RCC 7860 (cell line): ENCODE results near the gene LLGL2.
A peak's percentile ranks its signal among the peaks of the same experiment; 100 is the strongest.

Experiments used
- DNase-seq: peaks from one replicate; pipeline ENCODE4 v3.0.0-alpha.2; 2015; ENCODE audit warnings: low spot score
- FAIRE-seq: peaks from 2 replicates; lab custom pipeline; 2012; peaks lifted over from hg19 to GRCh38; lab: Jason Lieb, UNC

The LLGL2 gene

DNA sequence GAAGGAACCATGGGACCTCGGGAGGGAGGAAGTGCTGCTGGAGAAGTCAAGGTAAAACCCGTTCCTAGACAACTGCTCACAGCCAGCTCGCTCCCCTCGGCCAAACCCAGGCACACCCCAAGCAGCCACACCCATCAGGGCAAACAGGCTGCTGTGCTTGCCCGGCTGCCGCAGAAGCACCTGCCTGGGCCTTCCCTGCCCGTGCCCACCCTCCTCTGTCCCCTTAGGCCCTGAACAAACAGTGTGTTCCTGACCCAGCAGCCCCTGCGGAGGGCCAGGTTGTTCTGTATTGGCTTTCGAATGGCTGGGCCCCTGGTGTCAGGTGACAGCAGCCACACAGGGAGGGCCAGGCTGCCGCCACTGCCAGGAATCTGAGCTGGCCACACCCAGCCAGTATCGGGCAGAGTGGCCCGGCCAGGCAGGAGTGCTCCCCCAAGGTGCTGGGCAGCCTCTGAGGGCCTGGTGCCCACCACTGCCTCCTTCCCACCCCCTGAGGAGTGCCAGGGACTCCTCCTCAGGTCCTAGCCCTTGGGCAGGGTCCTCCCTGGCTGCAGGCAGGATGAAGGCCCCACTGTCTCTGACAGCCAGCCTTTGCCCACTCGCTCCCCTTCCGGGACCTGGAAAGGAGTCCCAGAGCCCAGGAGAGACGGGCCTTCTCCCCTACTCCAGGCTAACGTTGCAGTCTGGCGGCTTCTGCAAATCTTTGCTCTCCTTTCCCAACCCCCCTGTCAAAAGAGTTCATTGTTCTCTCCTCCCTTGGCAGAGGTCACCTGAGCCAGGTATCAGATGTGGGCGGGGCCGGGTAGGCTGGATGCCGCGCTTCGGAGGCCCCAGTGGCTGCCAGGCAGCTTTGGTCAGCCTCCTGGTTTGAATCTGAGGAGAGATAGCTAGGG lies 24.0 kb downstream of the LLGL2 start:
- FAIRE-seq (no peak), DNase-seq (no peak)

GRCh38 chr17:75550139-75550465 lies 24.6 kb downstream of the LLGL2 start:
- FAIRE-seq (no peak), DNase-seq (no peak)

GRCh38 chr17:75551266-75551665 lies 25.8 kb downstream of the LLGL2 start:
- FAIRE-seq (no peak), DNase-seq (peak; percentile 24)

DNA sequence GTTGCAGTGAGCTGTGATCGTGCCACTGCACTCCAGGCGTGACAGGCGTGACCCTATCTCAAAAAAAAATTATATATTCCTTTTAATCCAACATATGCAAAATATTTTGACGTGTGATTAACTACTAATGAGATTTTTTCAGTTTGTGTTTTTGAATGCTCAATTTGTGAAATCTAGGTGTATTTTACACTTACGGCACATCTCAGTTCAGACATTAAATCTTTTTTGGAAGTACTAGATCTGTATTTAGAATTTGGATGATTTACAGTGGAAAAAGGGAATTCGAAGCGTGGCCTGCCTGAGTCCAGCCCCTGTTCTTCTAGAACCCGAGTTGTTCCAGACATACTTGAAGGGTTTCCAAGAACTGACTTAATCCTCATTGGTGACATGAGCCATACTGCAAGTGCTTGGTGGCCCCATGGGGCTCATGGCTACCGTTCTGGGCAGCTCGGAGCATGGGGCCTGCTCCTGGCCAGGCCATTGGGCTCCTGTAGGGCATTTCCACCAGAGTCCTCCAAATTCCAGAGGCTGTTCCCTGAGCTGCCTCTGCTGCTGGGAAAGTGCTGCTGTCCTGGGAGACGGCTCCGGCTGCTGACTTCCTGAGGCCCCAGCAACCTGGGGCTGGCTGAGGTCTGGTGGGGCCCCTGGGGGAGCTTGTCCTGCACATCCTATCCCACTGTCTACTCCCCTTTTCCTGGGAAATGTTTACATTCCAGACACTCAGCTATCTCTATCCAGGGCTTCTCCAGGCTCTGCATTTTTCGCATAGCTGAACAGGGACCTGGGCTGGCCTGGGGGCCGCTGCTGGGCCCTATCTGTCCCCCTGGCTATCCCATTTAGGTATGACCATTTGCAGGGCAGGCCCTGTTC lies 27.2 kb downstream of the LLGL2 start:
- FAIRE-seq (no peak), DNase-seq (peak; percentile 11)

DNA sequence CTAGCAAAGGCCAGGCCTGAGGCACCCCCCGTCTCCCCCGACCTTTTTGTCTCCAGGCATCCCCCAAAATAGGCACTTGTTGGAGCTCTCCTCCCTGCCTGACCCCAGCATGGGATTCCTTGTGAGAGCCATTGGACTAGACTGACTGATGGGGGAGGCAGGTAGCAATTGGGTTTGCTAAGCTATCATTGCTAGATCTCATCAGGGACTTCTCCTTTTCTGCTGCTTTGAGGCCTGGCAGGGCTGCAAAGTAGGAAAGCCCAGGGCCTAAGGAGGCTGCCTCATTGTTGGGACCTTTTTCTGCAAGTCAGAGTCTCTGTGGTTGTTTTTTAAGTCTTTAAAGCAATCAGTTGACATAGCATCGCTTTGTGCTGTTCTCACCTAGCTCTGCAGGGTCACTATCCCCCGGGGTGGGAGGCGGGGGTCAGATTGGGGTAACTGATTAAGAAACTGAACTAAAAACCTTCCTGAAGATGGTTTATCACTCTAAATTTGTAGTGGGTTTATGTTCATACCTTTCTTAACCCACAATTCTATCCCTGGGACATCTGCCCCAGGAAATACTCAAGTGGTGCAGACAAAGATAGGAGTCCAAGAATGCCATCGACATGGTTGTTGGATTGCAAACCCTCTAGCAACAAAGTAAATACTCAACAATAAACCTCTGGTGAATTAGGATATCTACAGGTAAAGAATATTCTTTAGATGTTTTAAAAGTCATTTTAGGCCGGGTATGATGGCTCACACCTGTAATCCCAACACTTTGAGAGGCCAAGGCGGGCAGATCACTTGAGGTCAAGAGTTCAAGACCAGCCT lies 28.0 kb downstream of the LLGL2 start:
- no peak for FAIRE-seq

GRCh38 chr17:75555679-75556153 lies 30.2 kb downstream of the LLGL2 start:
- FAIRE-seq = no peak
- no peak for DNase-seq

More for the DNA sequence above, 28.0 kb downstream of the LLGL2 start:
- DNase-seq = no peak

DNA sequence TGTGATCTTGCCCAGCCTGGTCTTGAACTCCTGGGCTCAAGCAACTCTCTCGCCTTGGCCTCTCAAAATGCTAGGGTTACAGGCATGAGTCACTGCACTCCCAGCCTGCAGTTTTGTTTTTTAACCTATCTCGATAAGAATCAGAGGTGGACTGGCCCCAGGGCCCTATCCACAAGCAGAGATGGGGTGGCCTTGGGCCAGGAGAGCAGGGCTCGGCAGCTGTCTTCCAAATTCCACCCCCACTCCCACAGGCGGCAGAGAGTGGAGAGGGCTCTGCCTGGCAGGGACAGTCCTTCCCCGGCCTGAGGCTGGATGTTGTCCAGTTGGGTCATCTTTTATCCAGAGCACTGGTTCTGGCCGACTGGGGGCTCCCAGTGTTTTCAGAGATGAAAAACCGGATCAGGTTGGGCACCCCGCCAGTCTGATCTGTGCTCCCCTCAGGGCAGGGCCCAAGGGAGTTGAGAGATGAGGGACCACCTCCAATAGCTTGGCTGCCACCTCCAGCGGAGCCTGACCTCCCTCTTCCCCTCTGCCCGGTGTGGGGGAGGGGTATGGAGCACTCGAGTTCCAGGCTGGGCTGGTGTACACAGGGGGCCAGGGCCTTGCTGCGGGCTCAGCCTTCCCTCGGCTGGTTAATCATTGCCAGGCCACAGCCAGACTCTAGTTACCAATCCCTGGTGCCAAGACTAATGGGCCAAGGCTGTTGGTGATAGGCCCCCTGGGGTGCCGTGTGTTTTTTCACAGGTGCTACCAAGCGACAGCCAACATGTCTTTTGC lies 31.8 kb downstream of the LLGL2 start:
- FAIRE-seq (peak; percentile 94), DNase-seq (peak; percentile 97)

DNA sequence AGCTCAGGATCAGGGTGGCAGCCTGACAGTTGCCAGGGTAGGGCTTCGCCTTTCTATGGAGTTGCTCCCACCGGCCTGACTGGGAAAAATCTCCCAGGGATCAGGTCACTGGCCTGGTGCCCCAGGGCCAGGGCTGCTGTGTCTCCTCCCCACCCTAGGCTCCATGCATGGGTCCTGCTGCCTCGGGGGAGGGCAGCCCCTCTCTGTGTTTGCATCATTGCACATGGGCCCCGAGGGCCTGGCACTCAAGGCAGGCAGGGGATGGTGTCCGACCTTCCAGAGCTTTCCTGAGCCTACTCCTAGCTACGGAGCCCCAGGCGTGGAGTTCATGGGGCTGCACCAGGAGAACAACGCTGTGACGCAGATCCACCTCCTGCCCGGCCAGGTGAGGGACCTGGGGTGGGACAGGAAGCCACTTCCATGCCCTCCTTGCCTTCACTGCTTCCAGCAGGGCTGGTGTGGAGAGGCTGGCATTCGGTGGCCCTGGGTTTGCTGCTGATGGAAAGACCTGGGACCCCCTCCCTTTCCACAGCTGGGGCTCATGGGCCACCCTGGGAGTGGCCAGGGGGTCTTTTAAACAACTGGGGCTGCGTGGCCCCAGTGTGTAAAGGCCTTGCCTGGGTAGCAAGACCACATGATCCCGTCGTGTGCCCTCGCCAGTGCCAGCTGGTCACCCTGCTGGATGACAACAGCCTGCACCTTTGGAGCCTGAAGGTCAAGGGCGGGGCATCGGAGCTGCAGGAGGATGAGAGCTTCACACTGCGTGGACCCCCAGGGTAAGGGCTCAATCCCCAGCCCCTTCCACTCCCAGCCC lies 32.6 kb downstream of the LLGL2 start:
- DNase-seq (no peak), FAIRE-seq (no peak)

DNA sequence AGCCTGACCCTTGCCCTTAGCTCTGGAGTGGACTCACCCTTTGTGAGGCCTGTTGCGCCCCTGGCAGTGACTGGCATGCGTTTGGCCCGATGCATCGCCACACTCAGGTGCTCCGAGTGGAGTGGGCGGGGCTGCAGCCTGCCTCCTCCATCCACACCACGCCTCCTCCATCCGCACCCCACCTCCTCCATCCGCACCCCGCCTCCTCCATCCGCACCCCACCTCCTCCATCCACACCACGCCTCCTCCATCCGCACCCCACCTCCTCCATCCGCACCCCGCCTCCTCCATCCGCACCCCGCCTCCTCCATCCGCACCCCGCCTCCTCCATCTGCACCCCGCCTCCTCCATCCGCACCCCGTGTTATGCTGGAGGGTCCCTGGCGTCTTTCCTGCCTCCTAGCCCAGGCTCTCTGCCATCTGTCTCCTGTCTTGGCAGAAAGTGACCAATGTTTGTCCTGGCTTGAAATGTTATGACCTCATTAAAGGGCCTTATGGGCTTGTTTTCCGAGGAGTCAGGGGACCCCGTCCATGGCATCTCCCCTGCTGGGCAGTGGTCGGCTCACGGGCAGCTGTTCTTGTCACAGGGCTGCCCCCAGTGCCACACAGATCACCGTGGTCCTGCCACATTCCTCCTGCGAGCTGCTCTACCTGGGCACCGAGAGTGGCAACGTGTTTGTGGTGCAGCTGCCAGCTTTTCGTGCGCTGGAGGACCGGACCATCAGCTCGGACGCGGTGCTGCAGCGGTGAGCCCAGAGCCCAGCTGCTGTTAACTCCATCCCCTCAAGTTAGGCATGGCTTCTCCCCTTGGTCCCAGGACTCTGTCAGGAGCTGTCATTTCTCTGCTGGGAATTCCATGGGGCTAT lies 33.4 kb downstream of the LLGL2 start:
- no peak for FAIRE-seq
- no peak for DNase-seq

DNA sequence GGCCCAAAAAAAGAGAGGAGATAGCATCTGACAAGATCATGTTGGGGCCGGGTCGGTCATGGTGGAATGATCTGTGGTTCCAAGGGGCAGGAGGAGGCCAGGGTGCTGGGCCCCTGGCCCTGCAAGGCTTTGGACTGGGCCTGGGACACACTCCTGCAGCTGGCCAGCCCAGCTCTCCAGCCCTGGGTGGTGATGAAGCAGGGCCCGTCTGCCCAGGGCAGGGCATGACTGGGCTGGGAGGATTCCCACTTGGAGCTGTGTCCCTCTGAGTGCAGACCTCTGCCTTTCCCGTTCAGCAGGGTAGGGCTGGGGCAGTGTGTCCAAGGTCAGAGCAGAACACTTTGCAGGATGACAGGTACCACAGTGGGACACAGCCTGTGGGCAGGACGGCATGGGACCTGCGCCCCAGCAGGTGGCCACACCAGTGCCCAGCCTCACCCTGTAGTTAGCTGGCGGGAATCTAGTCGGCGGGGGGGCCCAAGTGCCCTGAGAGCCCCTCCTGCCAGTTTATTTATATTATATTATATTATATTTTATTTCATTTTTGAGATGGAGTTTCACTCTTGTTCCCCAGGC lies 34.5 kb downstream of the LLGL2 start:
- DNase-seq = no peak
- no peak for FAIRE-seq

- DNase-seq = peak; percentile 52
- FAIRE-seq = peak; percentile 86
Measured at GRCh38 chr17:75561927-75562603, 36.6 kb downstream of the LLGL2 start.

DNA sequence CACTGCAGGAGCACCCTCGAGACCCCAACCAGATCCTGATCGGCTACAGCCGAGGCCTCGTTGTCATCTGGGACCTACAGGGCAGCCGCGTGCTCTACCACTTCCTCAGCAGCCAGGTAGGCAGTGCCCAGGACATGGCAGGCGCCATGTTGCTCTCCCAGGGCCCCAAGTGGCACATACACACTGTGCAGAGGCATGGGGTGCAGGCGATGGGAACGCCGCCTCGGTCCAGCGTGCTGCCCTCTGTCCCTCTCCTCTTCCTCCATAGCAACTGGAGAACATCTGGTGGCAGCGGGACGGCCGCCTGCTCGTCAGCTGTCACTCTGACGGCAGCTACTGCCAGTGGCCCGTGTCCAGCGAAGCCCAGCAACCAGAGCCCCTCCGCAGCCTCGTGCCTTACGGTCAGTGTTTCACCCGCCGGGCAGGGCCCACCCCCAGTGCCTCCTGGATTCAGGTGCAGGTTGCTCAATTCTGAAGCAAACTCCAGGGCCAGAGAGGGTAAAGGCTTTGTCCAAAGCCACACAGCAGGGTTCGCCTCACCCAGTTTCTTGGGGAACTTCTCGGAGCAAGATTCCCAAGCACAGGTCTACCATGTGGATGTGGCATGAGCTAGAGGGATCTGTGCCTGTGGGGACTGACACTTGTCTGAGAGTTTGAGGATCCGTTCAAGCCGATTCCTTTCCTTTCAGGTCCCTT lies 37.7 kb downstream of the LLGL2 start:
- FAIRE-seq = no peak

DNA sequence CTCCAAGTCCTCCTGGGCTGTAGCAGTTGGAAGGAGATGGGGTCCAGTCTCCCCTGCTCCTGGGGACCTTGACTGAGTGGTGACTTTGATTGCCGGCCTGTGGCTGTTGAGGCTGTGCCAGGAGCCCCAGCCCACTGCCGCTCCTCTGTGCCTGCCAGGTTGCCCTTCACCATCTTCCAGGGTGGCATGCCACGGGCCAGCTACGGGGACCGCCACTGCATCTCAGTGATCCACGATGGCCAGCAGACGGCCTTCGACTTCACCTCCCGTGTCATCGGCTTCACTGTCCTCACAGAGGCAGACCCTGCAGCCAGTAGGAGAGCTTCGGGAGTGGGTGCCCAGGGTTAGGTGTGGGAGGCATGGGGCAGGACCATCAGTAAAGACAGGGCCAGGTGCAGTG lies 38.7 kb downstream of the LLGL2 start:
- FAIRE-seq = no peak
- DNase-seq = no peak

More for the DNA sequence above, 37.7 kb downstream of the LLGL2 start:
- no peak for DNase-seq

- FAIRE-seq (no peak), DNase-seq (no peak)
Measured at GRCh38 chr17:75565066-75565465, 39.6 kb downstream of the LLGL2 start.

DNA sequence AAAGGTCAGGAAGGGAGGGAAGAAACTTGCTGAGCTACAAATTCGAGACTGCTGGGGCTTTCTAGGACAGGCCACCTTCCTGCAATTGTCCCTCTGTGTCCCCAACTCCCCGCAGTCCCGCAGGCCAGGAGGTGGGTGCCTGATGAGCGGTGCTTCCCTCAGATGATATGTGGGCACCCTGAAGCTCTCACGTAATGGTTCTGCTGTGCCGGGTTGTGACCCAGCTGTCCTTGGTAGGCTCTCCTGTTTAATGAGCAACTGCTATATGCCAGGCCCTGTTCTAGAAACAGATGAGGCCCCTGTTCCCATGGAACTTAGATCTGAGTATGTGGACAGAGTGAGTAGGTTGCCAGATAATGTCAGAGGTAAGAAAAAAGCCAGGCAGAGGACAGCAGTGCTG lies 40.1 kb downstream of the LLGL2 start:
- no peak for FAIRE-seq
- no peak for DNase-seq

DNA sequence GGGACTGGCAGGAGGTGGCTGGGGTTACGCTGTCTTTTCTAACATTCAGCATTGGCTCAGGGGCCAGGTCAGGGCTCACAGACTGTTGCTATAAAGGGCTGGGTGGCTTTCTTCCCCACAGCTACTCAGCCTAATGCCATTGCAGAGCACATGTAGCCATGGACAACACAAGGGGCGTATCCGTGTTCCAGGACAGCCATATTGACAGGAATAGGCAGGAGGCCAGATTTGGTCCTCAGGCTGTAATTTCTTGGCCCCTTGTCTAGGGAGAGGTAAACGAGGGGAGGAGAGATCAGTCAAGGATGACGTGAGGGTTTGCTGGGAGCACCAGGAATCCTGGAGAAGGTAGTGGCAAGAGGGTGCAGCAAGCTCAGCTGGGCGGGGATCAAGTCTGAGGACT lies 40.9 kb downstream of the LLGL2 start:
- FAIRE-seq (no peak), DNase-seq (no peak)

GRCh38 chr17:75566834-75567233 lies 41.3 kb downstream of the LLGL2 start:
- DNase-seq = no peak

More at GRCh38 chr17:75566834-75567233, 41.3 kb downstream of the LLGL2 start:
- FAIRE-seq = no peak
